Glomerular visceral epithelial cell (primary cell): Measurements from ENCODE around the gene LOXHD1.

ENCODE experiments used
- DNase-seq: peaks from one replicate; pipeline ENCODE4 v3.0.0-alpha.2; 2016; ENCODE audit errors: extremely low spot score

LOXHD1 gene

GRCh38 chr18:46449033-46449432 lies 208.0 kb downstream of the LOXHD1 start:
- DNase-seq: no peak

DNA sequence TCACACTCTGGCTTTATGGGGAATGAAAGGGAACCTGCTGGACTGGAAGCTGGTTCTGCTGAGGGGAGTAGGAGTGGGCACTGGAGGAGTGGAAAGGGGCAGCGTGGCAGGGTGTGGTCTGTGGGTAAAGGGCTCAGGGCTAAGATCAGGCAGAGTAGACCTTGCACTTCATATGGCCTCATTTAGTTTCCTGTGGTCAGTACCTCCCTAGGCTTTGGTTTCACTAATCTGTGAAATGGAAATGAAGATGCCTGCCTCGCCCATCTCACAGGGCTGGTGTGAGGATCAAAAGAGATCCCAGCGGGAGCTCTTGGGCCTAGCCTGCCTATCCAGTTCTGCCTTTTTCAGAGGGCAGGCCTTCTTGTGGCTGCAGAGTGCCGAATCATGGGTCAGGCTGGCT lies 208.7 kb downstream of the LOXHD1 start:
- DNase-seq: no peak

- no peak for DNase-seq
These were observed 209.2 kb downstream of the LOXHD1 start for GRCh38 chr18:46447792-46448191.

DNA sequence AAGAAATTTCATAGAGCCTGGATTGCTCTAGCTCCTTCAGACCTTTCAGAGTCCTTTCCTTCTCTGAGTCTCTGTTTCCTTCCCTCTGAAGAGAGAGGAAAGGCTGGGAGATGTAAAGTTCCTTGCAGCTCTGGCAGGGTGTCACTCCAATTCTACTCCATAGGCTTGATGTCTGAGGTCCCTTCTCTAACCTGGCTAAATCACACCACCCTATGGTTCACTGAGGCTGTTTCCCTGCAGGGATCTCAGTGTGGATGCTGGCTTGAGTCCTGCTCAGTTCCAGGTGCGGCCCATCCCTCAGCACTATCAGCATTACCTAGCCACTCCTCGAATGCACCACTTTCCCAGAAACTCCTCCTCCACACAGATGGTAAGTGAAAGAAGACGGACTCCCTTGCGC lies 209.7 kb downstream of the LOXHD1 start:
- DNase-seq: no peak

DNA sequence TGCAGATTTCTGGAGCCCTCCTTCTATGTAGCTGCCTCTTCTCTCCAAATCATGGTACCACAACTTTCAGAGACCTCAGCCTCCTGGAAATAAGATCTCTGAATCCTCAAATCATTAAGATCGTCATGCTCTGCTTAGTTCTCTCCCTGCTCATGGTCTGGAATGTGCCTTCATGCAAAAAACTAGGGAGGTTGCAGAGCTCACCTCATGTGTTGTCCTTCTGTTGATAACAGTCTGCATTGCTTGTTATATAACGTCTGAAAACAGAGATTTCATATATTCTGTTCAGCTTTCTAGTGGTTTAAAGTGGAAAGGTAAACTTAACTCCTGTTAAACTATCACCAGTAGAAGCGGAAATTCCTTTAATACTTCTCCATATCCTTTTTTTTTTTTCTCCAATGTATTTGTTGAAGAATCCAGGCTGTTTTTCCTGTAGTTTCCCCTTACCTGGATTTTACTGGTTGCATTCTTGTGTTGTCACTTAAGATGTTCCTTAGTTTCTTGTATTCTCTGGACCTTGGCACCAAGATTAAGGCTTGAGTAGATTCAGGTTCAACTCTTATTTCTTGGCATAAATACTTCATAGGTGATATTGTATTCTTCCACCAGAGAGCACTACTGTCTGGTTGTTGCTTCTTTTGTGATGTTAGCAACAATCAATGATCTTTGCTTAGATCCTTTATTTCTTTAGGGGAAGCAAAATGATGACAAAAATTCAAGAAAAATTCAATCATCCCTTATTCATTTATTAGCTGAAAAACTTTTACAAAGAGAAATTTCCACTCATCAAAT lies 211.3 kb downstream of the LOXHD1 start:
- DNase-seq: no peak

- no peak for DNase-seq
These were observed 218.0 kb downstream of the LOXHD1 start for GRCh38 chr18:46439037-46439436.

- DNase-seq: no peak
These were observed 220.0 kb downstream of the LOXHD1 start for GRCh38 chr18:46437061-46437460.

GRCh38 chr18:46436621-46437020 lies 220.4 kb downstream of the LOXHD1 start:
- no peak for DNase-seq

GRCh38 chr18:46435031-46435430 lies 222.0 kb downstream of the LOXHD1 start:
- DNase-seq: no peak

GRCh38 chr18:46434629-46435028 lies 222.4 kb downstream of the LOXHD1 start:
- no peak for DNase-seq

- DNase-seq: no peak
These were observed 223.7 kb downstream of the LOXHD1 start for GRCh38 chr18:46433121-46433826.

GRCh38 chr18:46431522-46432171 lies 225.4 kb downstream of the LOXHD1 start:
- no peak for DNase-seq

DNA sequence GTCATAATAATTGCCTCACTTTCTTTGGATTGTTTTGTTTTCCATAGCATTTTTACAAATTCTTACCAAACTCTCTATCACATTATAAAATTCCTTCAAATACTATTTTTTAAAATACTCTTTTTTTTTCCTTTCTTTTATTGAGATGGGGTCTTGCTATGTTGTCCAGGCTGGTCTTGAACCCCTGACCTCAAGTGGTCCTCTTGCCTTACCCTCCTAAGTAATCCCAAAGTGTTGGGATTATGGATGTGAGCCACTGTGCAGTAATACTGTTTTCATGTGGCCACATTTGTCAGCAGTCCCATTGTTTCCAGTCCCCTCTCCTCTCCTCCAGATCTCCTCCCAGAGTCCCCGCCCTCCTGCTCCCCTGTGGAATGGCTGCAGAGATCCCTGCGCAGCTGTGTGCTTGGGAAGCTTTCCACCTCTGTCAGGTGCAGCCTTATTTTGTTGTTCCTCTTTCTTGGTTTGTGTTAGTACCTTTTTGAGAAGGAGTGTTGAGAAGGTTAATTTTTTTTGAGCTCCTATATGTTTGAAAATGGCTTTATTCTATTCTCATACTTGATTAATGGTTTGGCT lies 227.3 kb downstream of the LOXHD1 start:
- DNase-seq: no peak

DNA sequence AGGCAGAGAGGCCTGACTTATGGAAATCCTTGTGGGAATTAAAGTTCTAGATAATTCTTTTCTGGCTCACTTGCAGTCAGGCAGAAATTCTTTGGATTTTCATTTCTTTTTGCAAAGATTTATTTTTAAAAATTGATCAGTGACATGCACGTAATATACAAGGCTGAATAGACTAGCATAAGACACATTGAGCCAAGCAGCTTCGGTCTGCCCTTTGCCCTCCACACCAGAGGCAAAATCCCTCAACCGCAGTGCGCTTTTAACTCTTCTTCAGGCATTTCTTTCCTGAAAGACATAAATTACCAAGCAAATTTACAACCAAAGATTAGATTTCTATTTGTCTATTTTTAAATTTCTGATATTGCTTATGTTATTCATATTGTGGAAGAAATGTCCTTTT lies 227.9 kb downstream of the LOXHD1 start:
- no peak for DNase-seq

DNA sequence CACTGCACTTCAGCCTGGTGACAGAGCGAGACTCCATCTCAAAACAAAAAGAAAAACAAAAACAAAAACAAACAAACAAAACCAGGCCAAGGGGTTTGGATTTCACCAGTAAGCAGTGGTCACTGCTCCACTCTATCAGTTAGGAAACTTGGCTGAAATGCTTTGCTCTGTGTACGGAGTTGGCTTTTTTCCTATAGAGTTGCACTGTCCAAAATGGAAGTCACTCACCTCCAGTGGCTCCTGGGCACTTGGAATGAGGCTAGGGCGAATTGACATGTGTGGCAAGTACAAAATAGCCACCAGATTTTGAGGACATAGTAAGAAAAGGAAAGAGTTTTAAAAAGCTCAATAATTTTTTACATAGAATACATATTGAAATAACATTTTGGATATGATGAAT lies 228.7 kb downstream of the LOXHD1 start:
- no peak for DNase-seq

- DNase-seq: no peak
These were observed 229.6 kb downstream of the LOXHD1 start for GRCh38 chr18:46427216-46427995.
